Right lobe of liver (tissue), 4 donors: ENCODE data around the gene CIB4.

Source experiments
- POLR2A ChIP-seq: fragments of 450-650 bp; IDR thresholded peaks from one replicate; pipeline ENCODE4 v1.6.1; 2017; ENCODE audit warnings: antibody characterized with exemption, mild to moderate bottlenecking
- TF ChIP-seq, protein P1 (sequence below), 4 donors: fragments of 200-600 bp in 3 of 4; fragments of 450-650 bp in 1 of 4; IDR thresholded peaks; one replicate each; pipeline versions ENCODE4 v1.5.1 to v1.8.0; 2016 to 2022; ENCODE audit warnings: antibody characterized with exemption in 4 of 4, mild to moderate bottlenecking in 2 of 4
- donor health status: DM: no; HTN: no; CAD: no.
- donor health status: DM: no; HTN: no; CAD: no.
- donor health status: DM: no; HTN: yes; CAD: no.

DNA sequence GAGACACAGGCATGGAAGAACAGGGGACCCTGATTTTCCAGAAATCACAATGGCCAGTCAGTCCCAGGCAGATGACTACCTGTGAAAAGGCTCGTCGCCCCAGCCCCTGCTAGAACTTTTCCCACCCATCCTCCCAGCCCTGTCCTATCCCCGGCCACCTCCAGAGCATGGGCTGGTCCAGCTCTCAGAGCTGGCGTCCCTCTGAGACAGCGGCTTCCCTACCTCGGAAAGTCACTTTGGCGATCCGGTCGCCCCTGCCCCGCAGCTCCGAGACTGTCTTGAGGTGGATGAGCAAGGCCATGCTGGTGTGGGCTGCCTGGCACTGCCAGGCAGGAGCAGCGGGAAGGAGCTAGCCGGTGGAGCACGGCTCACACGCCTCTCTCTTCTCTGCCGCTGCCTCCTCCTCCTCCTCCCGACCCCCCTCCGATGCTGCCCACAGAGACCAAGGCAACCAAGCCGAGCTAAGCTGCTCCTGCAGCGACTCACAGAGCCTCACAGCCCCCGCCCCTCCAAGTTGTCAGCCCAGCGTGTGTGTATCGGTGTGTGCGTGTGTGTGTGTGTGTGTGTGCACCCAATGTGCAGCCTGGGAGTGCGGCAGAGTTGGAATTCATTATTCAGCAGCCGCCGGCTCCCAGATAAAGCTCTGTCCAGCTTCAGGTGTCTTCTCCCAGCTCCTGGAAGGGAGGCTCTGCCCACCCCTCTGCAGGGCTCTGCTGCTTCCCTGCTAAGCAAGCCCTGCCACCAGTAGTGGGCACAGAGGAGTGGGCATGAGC is 82.7 kb downstream of the CIB4 start:
- TF ChIP-seq, protein P1, sequence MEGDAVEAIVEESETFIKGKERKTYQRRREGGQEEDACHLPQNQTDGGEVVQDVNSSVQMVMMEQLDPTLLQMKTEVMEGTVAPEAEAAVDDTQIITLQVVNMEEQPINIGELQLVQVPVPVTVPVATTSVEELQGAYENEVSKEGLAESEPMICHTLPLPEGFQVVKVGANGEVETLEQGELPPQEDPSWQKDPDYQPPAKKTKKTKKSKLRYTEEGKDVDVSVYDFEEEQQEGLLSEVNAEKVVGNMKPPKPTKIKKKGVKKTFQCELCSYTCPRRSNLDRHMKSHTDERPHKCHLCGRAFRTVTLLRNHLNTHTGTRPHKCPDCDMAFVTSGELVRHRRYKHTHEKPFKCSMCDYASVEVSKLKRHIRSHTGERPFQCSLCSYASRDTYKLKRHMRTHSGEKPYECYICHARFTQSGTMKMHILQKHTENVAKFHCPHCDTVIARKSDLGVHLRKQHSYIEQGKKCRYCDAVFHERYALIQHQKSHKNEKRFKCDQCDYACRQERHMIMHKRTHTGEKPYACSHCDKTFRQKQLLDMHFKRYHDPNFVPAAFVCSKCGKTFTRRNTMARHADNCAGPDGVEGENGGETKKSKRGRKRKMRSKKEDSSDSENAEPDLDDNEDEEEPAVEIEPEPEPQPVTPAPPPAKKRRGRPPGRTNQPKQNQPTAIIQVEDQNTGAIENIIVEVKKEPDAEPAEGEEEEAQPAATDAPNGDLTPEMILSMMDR (IDR thresholded peaks at IDR 0.05), result no peak
- no peak for TF ChIP-seq POLR2A
